Loucy (cell line): Measurements from ENCODE around the gene ORC2.

Experiments used
- H2AFZ ChIP-seq: fragments of 200-600 bp; sonication (generic); 2 replicates; pipeline ENCODE4 v1.6.0; 2016; ENCODE audit warnings: antibody characterized with exemption, mild to moderate bottlenecking, low read length, moderate library complexity
- H3F3A ChIP-seq: fragments of 200-600 bp; 2 replicates; pipeline ENCODE4 v1.6.0; 2016; ENCODE audit warnings: antibody characterized with exemption, low read depth, mild to moderate bottlenecking
- H3K27me3 ChIP-seq: fragments of 200-600 bp; sonication (generic); 2 replicates; pipeline ENCODE4 v1.6.1; 2014; ENCODE audit warnings: low read length, mild to moderate bottlenecking; ENCODE audit not compliant: insufficient read depth, poor library complexity, severe bottlenecking
- H3K36me3 ChIP-seq: fragments of 200-600 bp; sonication (generic); 2 replicates; pipeline ENCODE4 v1.6.1; 2016; ENCODE audit warnings: low read length; ENCODE audit not compliant: insufficient read depth
- H3K4me1 ChIP-seq: fragments of 200-600 bp; sonication (generic); 2 replicates; pipeline ENCODE4 v1.5.1; 2014; ENCODE audit warnings: low read length, mild to moderate bottlenecking; ENCODE audit not compliant: insufficient read depth, poor library complexity, severe bottlenecking
- H3K4me2 ChIP-seq: fragments of 200-600 bp; sonication (generic); 2 replicates; pipeline ENCODE4 v1.6.0; 2014; ENCODE audit warnings: antibody characterized with exemption, low read length, low read depth, mild to moderate bottlenecking; ENCODE audit not compliant: poor library complexity, severe bottlenecking
- H3K4me3 ChIP-seq: fragments of 200-600 bp; sonication (generic); 2 replicates; pipeline ENCODE4 v1.5.1; 2014; ENCODE audit warnings: low read length, mild to moderate bottlenecking, mixed read lengths; ENCODE audit not compliant: poor library complexity, severe bottlenecking
- H3K79me2 ChIP-seq: fragments of 200-600 bp; sonication (generic); 2 replicates; pipeline ENCODE4 v1.6.1; 2014; ENCODE audit warnings: low read length; ENCODE audit not compliant: insufficient read depth
- H3K9ac ChIP-seq: fragments of 200-600 bp; sonication (generic); 2 replicates; pipeline ENCODE4 v1.6.0; 2014; ENCODE audit warnings: mild to moderate bottlenecking, low read depth, low read length, moderate library complexity; ENCODE audit not compliant: poor library complexity, severe bottlenecking
- H3K9me2 ChIP-seq: fragments of 200-600 bp; sonication (generic); replicated peaks from 2 replicates; pipeline ENCODE4 v1.6.1; 2016; ENCODE audit warnings: low read depth, low read length, mixed read lengths
- H3K9me3 ChIP-seq: fragments of 200-600 bp; sonication (generic); 2 replicates; pipeline ENCODE4 v1.6.1; 2014; ENCODE audit warnings: mild to moderate bottlenecking, antibody characterized with exemption, low read length, low read depth; ENCODE audit not compliant: insufficient read depth
- H4K20me1 ChIP-seq: fragments of 200-600 bp; sonication (generic); 2 replicates; pipeline ENCODE4 v1.6.0; 2014; ENCODE audit warnings: antibody characterized with exemption, low read length, mild to moderate bottlenecking; ENCODE audit not compliant: insufficient read depth, poor library complexity, severe bottlenecking
- EZH2phosphoT487 ChIP-seq: fragments of 200-600 bp; IDR thresholded peaks from 2 replicates; pipeline ENCODE4 v1.6.1; 2018; ENCODE audit warnings: antibody characterized with exemption, mild to moderate bottlenecking, moderate library complexity, borderline replicate concordance
- TF ChIP-seq, protein P1 (sequence below): fragments of 200-600 bp; sonication (generic); conservative IDR thresholded peaks from 2 replicates; pipeline ENCODE4 v1.5.1; 2014; ENCODE audit warnings: mild to moderate bottlenecking, antibody characterized with exemption, low read length

The ORC2 gene

DNA sequence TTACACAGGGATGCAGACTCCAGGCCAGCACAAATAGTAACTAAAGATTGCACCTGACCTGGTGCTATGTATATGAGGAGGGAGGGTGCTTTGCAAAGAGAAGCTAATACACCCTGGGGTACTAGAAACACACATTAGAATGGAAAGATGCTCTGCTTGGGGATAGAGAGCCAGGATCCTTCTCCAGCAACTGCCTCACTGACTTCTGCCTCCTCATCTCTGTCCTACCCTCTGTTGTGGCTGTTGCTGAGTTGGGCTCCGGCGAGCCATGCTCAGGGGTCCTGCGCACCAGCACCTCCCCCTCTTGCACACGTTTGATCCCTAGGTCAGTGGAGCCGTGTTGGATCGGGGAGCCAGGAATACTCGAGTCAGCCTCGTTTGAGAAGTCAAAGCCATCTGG, 23.7 kb upstream of the ORC2 start:
- TF ChIP-seq, protein P1, sequence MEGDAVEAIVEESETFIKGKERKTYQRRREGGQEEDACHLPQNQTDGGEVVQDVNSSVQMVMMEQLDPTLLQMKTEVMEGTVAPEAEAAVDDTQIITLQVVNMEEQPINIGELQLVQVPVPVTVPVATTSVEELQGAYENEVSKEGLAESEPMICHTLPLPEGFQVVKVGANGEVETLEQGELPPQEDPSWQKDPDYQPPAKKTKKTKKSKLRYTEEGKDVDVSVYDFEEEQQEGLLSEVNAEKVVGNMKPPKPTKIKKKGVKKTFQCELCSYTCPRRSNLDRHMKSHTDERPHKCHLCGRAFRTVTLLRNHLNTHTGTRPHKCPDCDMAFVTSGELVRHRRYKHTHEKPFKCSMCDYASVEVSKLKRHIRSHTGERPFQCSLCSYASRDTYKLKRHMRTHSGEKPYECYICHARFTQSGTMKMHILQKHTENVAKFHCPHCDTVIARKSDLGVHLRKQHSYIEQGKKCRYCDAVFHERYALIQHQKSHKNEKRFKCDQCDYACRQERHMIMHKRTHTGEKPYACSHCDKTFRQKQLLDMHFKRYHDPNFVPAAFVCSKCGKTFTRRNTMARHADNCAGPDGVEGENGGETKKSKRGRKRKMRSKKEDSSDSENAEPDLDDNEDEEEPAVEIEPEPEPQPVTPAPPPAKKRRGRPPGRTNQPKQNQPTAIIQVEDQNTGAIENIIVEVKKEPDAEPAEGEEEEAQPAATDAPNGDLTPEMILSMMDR: no peak
- TF ChIP-seq EZH2phosphoT487: no peak
- H3F3A ChIP-seq: no peaks in the 10 kb centered on the region

DNA sequence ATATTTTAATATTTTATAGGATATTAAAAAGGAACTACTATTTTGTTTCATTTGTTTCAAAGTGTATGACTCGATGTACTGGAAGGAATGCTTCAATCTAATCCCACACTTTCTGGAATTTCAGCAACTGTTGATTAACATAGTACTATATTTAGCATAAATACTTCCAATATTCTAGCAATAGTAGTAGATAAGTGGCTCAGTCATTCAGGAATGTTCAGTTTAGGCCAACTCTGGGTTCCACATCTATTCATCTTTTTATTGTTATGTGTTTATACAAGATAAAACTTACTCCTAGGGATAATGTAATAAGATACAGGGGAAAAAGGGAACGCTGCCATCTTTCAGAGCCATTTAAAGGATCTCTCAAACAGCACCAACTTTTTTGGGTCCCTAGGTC, 22.3 kb upstream of the ORC2 start:
- Histone ChIP-seq H3K4me3 (no peak overlapping the region), H3K4me1 (no peaks in the 10 kb centered on the region), H3F3A (no peaks in the 10 kb centered on the region), H3K9me3 (no peaks in the 10 kb centered on the region), H4K20me1 (no peaks in the 10 kb centered on the region), H2AFZ (no peak overlapping the region), H3K27me3 (no peaks in the 10 kb centered on the region), H3K36me3 (peaks cover 36% of the 10 kb centered on the region), H3K79me2 (no peaks in the 10 kb centered on the region), H3K9ac (no peak overlapping the region), H3K9me2 (no peaks in the 10 kb centered on the region), H3K4me2 (no peak overlapping the region)
- TF ChIP-seq EZH2phosphoT487: no peak
- TF ChIP-seq, protein P1: no peak

More for the DNA sequence above, 23.7 kb upstream of the ORC2 start:
- Histone ChIP-seq H3K79me2 (no peaks in the 10 kb centered on the region), H3K27me3 (no peaks in the 10 kb centered on the region), H3K4me1 (no peaks in the 10 kb centered on the region), H3K9ac (no peak overlapping the region), H2AFZ (no peak overlapping the region), H4K20me1 (no peaks in the 10 kb centered on the region), H3K4me3 (no peak overlapping the region), H3K9me3 (no peaks in the 10 kb centered on the region), H3K36me3 (peaks cover 33% of the 10 kb centered on the region), H3K9me2 (no peaks in the 10 kb centered on the region), H3K4me2 (no peak overlapping the region)

DNA sequence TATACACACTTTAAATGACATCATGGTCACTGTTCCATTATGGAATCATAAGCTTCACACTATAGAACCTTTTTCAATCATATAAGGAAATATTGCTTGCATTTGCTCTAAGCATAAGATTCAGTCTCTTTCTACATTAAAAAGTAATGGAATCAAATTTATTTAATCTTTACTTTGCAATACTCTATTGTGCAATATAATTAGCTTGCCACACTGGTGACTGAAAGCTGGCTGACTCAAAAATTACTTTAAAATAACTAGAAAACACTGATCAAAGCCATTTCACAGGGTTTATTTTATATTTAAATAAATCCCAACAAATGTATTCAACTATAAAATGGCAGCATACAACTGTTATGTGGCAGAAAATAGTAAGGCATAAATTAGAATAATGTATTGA, 13.2 kb upstream of the ORC2 start:
- Histone ChIP-seq H3K36me3 (peaks cover 22% of the 10 kb centered on the region; the same call in 1 of the 2 replicates), H2AFZ (no peak overlapping the region), H3K27me3 (no peaks in the 10 kb centered on the region), H3K4me3 (no peak overlapping the region), H3K9me2 (no peaks in the 10 kb centered on the region), H3K4me2 (no peak overlapping the region), H3K9ac (no peak overlapping the region), H3K79me2 (no peaks in the 10 kb centered on the region), H3K9me3 (no peaks in the 10 kb centered on the region), H3K4me1 (no peaks in the 10 kb centered on the region), H3F3A (no peaks in the 10 kb centered on the region), H4K20me1 (no peaks in the 10 kb centered on the region)
- TF ChIP-seq EZH2phosphoT487: no peak
- TF ChIP-seq, protein P1: no peak
